ENCODE data around the gene PRM2.

- TF ChIP-seq LEF1 (IDR thresholded peaks at IDR 0.05; ENCODE audit: borderline replicate concordance) (no peak), FOXM1 (IDR thresholded peaks at IDR 0.05; ENCODE audit: borderline replicate concordance) (no peak), BHLHE40 (IDR thresholded peaks at IDR 0.05; ENCODE audit: borderline replicate concordance) (no peak), CTBP1 (IDR thresholded peaks at IDR 0.05; ENCODE audit: borderline replicate concordance) (no peak), FOXA1 (IDR thresholded peaks at IDR 0.05) (no peak), SUZ12 (IDR thresholded peaks at IDR 0.05) (no peak), L3MBTL2 (conservative IDR thresholded peaks at IDR 0.05) (no peak), ELF4 (IDR thresholded peaks at IDR 0.05) (no peak), SP1 (IDR thresholded peaks at IDR 0.05) (no peak)
Measured at GRCh38 chr16:11253995-11254912, 22.0 kb downstream of the PRM2 start.
